Hematopoietic multipotent progenitor cell treated with erythropoietin and hydrocortisone succinate and interleukin-3 and kit ligand, for 8 days (in vitro differentiated cells): ENCODE data around the gene SNX30.

ENCODE experiments used
- DNase-seq: peaks from one replicate; pipeline ENCODE4 v3.0.0-alpha.2; 2015

SNX30 gene

GRCh38 chr9:112861155-112861554, 110.6 kb downstream of the SNX30 start:
- no peak for DNase-seq

- DNase-seq = no peak
These were observed 111.3 kb downstream of the SNX30 start for GRCh38 chr9:112861638-112862555.

GRCh38 chr9:112863214-112863613, 112.7 kb downstream of the SNX30 start:
- no peak for DNase-seq

GRCh38 chr9:112863746-112864145, 113.2 kb downstream of the SNX30 start:
- DNase-seq = no peak

GRCh38 chr9:112864403-112864802, 113.8 kb downstream of the SNX30 start:
- DNase-seq = no peak

GRCh38 chr9:112864982-112865381, 114.4 kb downstream of the SNX30 start:
- no peak for DNase-seq

- DNase-seq = no peak
These were observed 116.2 kb downstream of the SNX30 start for GRCh38 chr9:112866662-112867274.

GRCh38 chr9:112867275-112867991, 116.9 kb downstream of the SNX30 start:
- peak; percentile 31 for DNase-seq

- no peak for DNase-seq
These were observed 117.9 kb downstream of the SNX30 start for GRCh38 chr9:112868461-112868860.

- no peak for DNase-seq
These were observed 118.5 kb downstream of the SNX30 start for GRCh38 chr9:112869041-112869529.

- no peak for DNase-seq
These were observed 119.4 kb downstream of the SNX30 start for GRCh38 chr9:112869917-112870316.

- no peak for DNase-seq
These were observed 120.0 kb downstream of the SNX30 start for GRCh38 chr9:112870556-112870955.

- no peak for DNase-seq
These were observed 121.5 kb downstream of the SNX30 start for GRCh38 chr9:112872019-112872418.

- no peak for DNase-seq
These were observed 123.3 kb downstream of the SNX30 start for GRCh38 chr9:112873773-112874405.

GRCh38 chr9:112878752-112879151, 128.2 kb downstream of the SNX30 start:
- no peak for DNase-seq

- no peak for DNase-seq
These were observed 130.1 kb downstream of the SNX30 start for GRCh38 chr9:112880650-112881049.

GRCh38 chr9:112881331-112881730, 130.8 kb downstream of the SNX30 start:
- no peak for DNase-seq

- no peak for DNase-seq
These were observed 133.5 kb downstream of the SNX30 start for GRCh38 chr9:112884101-112884500.

GRCh38 chr9:112884721-112885120, 134.2 kb downstream of the SNX30 start:
- no peak for DNase-seq

GRCh38 chr9:112885324-112885723, 134.8 kb downstream of the SNX30 start:
- no peak for DNase-seq

- no peak for DNase-seq
These were observed 135.8 kb downstream of the SNX30 start for GRCh38 chr9:112886351-112886750.

GRCh38 chr9:112887381-112887780, 136.8 kb downstream of the SNX30 start:
- peak; percentile 6 for DNase-seq
